Endothelial cell of umbilical vein (primary cell): Measurements from ENCODE around the gene IL32. TPM values are rescaled to one million over a fixed set of nuclear protein-coding genes. Genes with fewer than 3 reads are reported as not detected.

Experiments used
- BruUV-seq: library from RNA; stranded (reverse); fragments of 400-500 nt; replicated peaks from 2 replicates; lab custom pipeline; 2021; lab: Mats Ljungman, UMichigan
- CTCF ChIA-PET: fragments of 300-600, 350-600 bp; sonication (Branson Sonifier 250); formaldehyde crosslinking; loops from one replicate; lab custom pipeline; 2021; ENCODE audit warnings: antibody characterized with exemption, inconsistent platforms; lab: Charles Lee
- POLR2A ChIA-PET: fragments of 300-600, 350-600 bp; sonication (Branson Sonifier 250); formaldehyde crosslinking; loops from one replicate; lab custom pipeline; 2021; ENCODE audit warnings: antibody characterized with exemption, inconsistent platforms; lab: Charles Lee
- DNase-seq: peaks from one replicate; pipeline ENCODE4 v3.0.0-alpha.2; 2011; ENCODE audit warnings: low read depth, low spot score
- FAIRE-seq: peaks from 2 replicates; lab custom pipeline; 2011; peaks lifted over from hg19 to GRCh38; lab: Jason Lieb, UNC
- H2AFZ ChIP-seq: 2 replicates; pipeline ENCODE4 v1.6.0; 2012; ENCODE audit warnings: low read depth, low read length, control low read depth, inconsistent platforms
- H3K27ac ChIP-seq: 2 replicates; pipeline ENCODE4 v1.5.1; 2011; ENCODE audit warnings: low read depth, mild to moderate bottlenecking, control low read depth, low read length, moderate library complexity; ENCODE audit not compliant: insufficient read depth
- H3K27me3 ChIP-seq, 2 experiments: 2 replicates each; pipeline versions ENCODE4 v1.6.0 to v1.6.1; 2011; ENCODE audit warnings: low read length in 2 of 2, mixed read lengths in 1 of 2; ENCODE audit not compliant: control insufficient read depth in 2 of 2, insufficient read depth in 2 of 2
- H3K36me3 ChIP-seq, 2 experiments: 2 replicates in 1 of 2; 3 replicates in 1 of 2; pipeline ENCODE4 v1.5.1; 2011; ENCODE audit warnings: low read length in 2 of 2, mild to moderate bottlenecking in 1 of 2, moderate library complexity in 1 of 2; ENCODE audit not compliant: control insufficient read depth in 2 of 2, insufficient read depth in 2 of 2; ENCODE audit errors: extremely low read depth in 1 of 2
- H3K4me1 ChIP-seq: 3 replicates; pipeline ENCODE4 v1.5.1; 2011; ENCODE audit warnings: mild to moderate bottlenecking, low read length; ENCODE audit not compliant: control insufficient read depth, insufficient read depth; ENCODE audit errors: extremely low read depth
- H3K4me2 ChIP-seq: 2 replicates; pipeline ENCODE4 v1.6.1; 2011; ENCODE audit warnings: low read length, control low read depth, mixed read lengths; ENCODE audit not compliant: insufficient read depth
- H3K4me3 ChIP-seq, 3 experiments: fragments of 200-600 bp in 1 of 3; sonication (generic), shearing (Covaris generic) in 1 of 3; replicated peaks in 1 of 3; 2 replicates each; pipeline ENCODE4 v1.5.1; 2011 to 2016; ENCODE audit warnings: control low read depth in 3 of 3, low read length in 3 of 3, mild to moderate bottlenecking in 2 of 3, inconsistent platforms in 1 of 3, low read depth in 1 of 3, moderate library complexity in 1 of 3; ENCODE audit not compliant: insufficient read depth in 1 of 3
- H3K79me2 ChIP-seq: 2 replicates; pipeline ENCODE4 v1.6.0; 2012; ENCODE audit warnings: low read length, inconsistent platforms; ENCODE audit not compliant: control insufficient read depth, insufficient read depth
- H3K9ac ChIP-seq: replicated peaks from 2 replicates; pipeline ENCODE3; 2011; ENCODE audit warnings: low read length, control low read depth; ENCODE audit not compliant: insufficient read depth; ENCODE audit errors: extremely low read depth
- H3K9me1 ChIP-seq: replicated peaks from 3 replicates; pipeline ENCODE4 v1.6.0; 2011; ENCODE audit warnings: mild to moderate bottlenecking, low read length; ENCODE audit not compliant: control insufficient read depth, insufficient read depth; ENCODE audit errors: extremely low read depth
- H3K9me3 ChIP-seq: replicated peaks from 2 replicates; pipeline ENCODE4 v1.5.1; 2012; ENCODE audit warnings: low read length, inconsistent platforms; ENCODE audit not compliant: control insufficient read depth, insufficient read depth
- H4K20me1 ChIP-seq: replicated peaks from 2 replicates; pipeline ENCODE3; 2011; ENCODE audit warnings: mild to moderate bottlenecking, low read length; ENCODE audit not compliant: control insufficient read depth, insufficient read depth; ENCODE audit errors: extremely low read depth
- FOS ChIP-seq: IDR thresholded peaks from 2 replicates; pipeline ENCODE4 v1.6.1; 2011; ENCODE audit warnings: mild to moderate bottlenecking, low read length, moderate library complexity, borderline replicate concordance; ENCODE audit not compliant: insufficient read depth
- JUN ChIP-seq: IDR thresholded peaks from 2 replicates; pipeline ENCODE4 v1.6.1; 2011; ENCODE audit warnings: borderline replicate concordance, low read depth; ENCODE audit not compliant: insufficient read length, insufficient read depth
- MYC ChIP-seq: IDR thresholded peaks from one replicate; pipeline ENCODE4 v1.6.1; 2011; ENCODE audit warnings: mild to moderate bottlenecking, low read depth, low read length
- POLR2AphosphoS5 ChIP-seq: IDR thresholded peaks from 2 replicates; pipeline ENCODE4 v1.6.1; 2012; ENCODE audit warnings: low read depth, mild to moderate bottlenecking, control low read depth, low read length, moderate library complexity; ENCODE audit not compliant: insufficient read depth
- dilution Hi-C: fragments of 300-500 bp; cut with MboI; formaldehyde crosslinking; loops from one replicate; pipeline ENCODE4 v1.15.0; 2019; ENCODE audit warnings: low sequenced_read_pairs; ENCODE audit not compliant: extremely low pct_ligation_motif_present
- intact Hi-C: fragments of 100-400 bp; cut with micrococcal nuclease; formaldehyde crosslinking; loops from one replicate; pipeline ENCODE4 v1.10.0; 2022
- polyA plus RNA-seq, 4 experiments: library from polyadenylated mRNA; depleted of rRNA in 3 of 4; stranded (reverse) in 3 of 4; unstranded in 1 of 4; fragments of >200 nt; gene quantifications; 2 replicates each; pipeline versions ENCODE4 v1.2.1 to v1.2.3, GENCODE V29; 2011 to 2012; ENCODE audit warnings: missing spikeins in 1 of 4
- total RNA-seq: library from RNA; stranded (reverse); gene quantifications from 2 replicates; pipeline ENCODE4 v1.2.3, GENCODE V29; 2021
- TF ChIP-seq, protein P1 (sequence below): IDR thresholded peaks from 2 replicates; pipeline ENCODE4 v1.6.1; 2011; ENCODE audit not compliant: insufficient read depth, insufficient read length

Gene IL32
- total and polyA plus RNA-seq, 2 donors (not counting 3 experiments of a cell fraction or from before 2014, with no cell fraction given): 55.7 to 336 TPM

- Histone ChIP-seq H3K27me3 (no peaks in the 10 kb centered on the region), H3K4me1 (peaks cover 25% of the 10 kb centered on the region), H3K9me1 (no peaks in the 10 kb centered on the region), H3K4me2 (peak overlapping the region; percentile 23), H3K36me3 (no peaks in the 10 kb centered on the region), H4K20me1 (no peaks in the 10 kb centered on the region), H3K79me2 (no peaks in the 10 kb centered on the region), H3K27ac (peak overlapping the region; percentile 73), H2AFZ (peak overlapping the region; percentile 5), H3K9ac (peak overlapping the region; percentile 42), H3K4me3 (peak overlapping the region in 1 of 3 experiments; percentile 5), H3K9me3 (no peaks in the 10 kb centered on the region)
- TF ChIP-seq FOS (peak; percentile 72), POLR2AphosphoS5 (no peak), MYC (no peak), JUN (peak; percentile 9)
- TF ChIP-seq, protein P1, sequence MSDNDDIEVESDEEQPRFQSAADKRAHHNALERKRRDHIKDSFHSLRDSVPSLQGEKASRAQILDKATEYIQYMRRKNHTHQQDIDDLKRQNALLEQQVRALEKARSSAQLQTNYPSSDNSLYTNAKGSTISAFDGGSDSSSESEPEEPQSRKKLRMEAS: no peak
- intact Hi-C loops: loop anchor here (1.0 to 2.0 kb wide), 4 partner anchors 16 to 38 kb away; partner anchors contain the start of gene IL32
- dilution Hi-C loops: no loop called here
- BruUV-seq: no TSS peak
- DNase-seq (peak; percentile 66), FAIRE-seq (no peak)
- CTCF ChIA-PET: interaction anchor here (1.0 to 5.1 kb wide), 13 partner anchors 11 to 79 kb away, joined by 3 to 29 read pairs (median 5); partner anchors contain the start of genes IL32 and ZNF213
- POLR2A ChIA-PET: no interaction called here
Observed at GRCh38 chr16:3086596-3087242, 21.3 kb downstream of the IL32 start.
